Measurements from ENCODE around the gene SMIM12.

DNA sequence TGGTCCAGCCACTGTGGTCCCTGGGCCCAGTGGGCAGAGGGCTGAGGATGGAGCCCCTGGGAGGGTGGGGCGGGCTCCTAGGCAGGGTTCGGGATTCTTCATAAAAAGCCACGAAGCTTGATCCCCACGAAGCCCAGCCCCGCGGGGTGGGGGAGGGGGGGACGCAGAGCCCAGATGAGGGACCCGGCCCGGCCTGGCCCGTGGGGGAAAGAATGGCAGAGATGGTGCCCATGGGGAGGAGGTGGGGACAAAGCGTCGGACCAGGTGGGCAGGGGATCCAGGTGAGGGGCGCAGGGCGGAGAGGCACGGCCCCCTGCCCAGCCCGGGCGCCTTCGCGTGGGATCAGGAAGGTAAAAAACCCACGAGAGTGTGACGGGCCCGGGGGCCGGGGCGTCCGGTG is 6.0 kb upstream of the SMIM12 start:
- TF ChIP-seq EZH2 (IDR thresholded peaks at IDR 0.05; ENCODE audit: borderline replicate concordance, insufficient read depth, low read length, poor library complexity, severe bottlenecking) (no peak), POLR2AphosphoS5 (IDR thresholded peaks at IDR 0.05) (no peak), TAF1 (IDR thresholded peaks at IDR 0.05; ENCODE audit: low read depth) (no peak), EP300 (conservative IDR thresholded peaks at IDR 0.05; ENCODE audit: poor library complexity, severe bottlenecking) (no peak), MXI1 (conservative IDR thresholded peaks at IDR 0.05; ENCODE audit: poor library complexity, severe bottlenecking) (no peak)
- TF ChIP-seq, protein P1, sequence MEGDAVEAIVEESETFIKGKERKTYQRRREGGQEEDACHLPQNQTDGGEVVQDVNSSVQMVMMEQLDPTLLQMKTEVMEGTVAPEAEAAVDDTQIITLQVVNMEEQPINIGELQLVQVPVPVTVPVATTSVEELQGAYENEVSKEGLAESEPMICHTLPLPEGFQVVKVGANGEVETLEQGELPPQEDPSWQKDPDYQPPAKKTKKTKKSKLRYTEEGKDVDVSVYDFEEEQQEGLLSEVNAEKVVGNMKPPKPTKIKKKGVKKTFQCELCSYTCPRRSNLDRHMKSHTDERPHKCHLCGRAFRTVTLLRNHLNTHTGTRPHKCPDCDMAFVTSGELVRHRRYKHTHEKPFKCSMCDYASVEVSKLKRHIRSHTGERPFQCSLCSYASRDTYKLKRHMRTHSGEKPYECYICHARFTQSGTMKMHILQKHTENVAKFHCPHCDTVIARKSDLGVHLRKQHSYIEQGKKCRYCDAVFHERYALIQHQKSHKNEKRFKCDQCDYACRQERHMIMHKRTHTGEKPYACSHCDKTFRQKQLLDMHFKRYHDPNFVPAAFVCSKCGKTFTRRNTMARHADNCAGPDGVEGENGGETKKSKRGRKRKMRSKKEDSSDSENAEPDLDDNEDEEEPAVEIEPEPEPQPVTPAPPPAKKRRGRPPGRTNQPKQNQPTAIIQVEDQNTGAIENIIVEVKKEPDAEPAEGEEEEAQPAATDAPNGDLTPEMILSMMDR (IDR thresholded peaks at IDR 0.05; ENCODE audit: poor library complexity, severe bottlenecking): no peak

Data from neural cell (in vitro differentiated cells).